Measurements from ENCODE around the gene SQOR.

The SQOR gene

GRCh38 chr15:45731343-45731742, 96.5 kb downstream of the SQOR start:
- Histone ChIP-seq H3K9ac (ENCODE audit: low read depth, low read length) (no peak overlapping the region), H3K36me3 (ENCODE audit: insufficient read depth, low read length) (no peaks in the 10 kb centered on the region), H3K4me1 (ENCODE audit: insufficient read depth, low read length) (peaks cover 12% of the 10 kb centered on the region), H3K9me3 (ENCODE audit: control insufficient read depth, insufficient read depth, low read length) (no peaks in the 10 kb centered on the region)

DNA sequence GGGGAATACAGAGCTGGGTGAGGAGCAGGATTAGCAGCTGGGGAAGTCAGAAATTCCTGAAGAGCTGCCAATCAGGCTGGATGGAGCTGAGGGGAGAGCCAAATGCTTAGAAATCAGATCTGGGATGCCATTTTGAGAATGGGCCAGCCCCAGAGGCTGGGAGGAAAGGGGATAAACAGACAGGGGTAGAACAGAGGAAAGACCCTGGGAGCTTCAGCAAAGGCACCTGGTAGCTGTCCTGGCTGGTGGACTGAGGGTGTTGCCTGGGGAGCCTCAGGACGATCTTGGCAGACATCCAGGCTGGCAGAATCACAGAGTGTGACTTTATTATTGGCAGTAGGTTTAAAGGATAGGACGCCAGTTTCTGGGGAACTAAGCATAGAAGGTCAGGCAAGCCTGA, 97.8 kb downstream of the SQOR start:
- peaks cover 12% of the 10 kb centered on the region for H3K4me1 ChIP-seq (ENCODE audit: insufficient read depth, low read length)
- no peak overlapping the region for H3K9ac ChIP-seq (ENCODE audit: low read depth, low read length)
- no peaks in the 10 kb centered on the region for H3K36me3 ChIP-seq (ENCODE audit: insufficient read depth, low read length)
- no peaks in the 10 kb centered on the region for H3K9me3 ChIP-seq (ENCODE audit: control insufficient read depth, insufficient read depth, low read length)

- peaks cover 4% of the 10 kb centered on the region; the same call in 1 of the 2 replicates for H3K4me1 ChIP-seq (ENCODE audit: insufficient read depth, low read length)
- H3K36me3 ChIP-seq (ENCODE audit: insufficient read depth, low read length) = no peaks in the 10 kb centered on the region
- H3K9ac ChIP-seq (ENCODE audit: low read depth, low read length) = no peak overlapping the region
- no peaks in the 10 kb centered on the region for H3K9me3 ChIP-seq (ENCODE audit: control insufficient read depth, insufficient read depth, low read length)
These were observed 99.5 kb downstream of the SQOR start for GRCh38 chr15:45734260-45734711.

All from ES-I3 (cell line).